Loucy (cell line): ENCODE measurements around the gene MRLN.

ENCODE experiments used
- H2AFZ ChIP-seq: fragments of 200-600 bp; sonication (generic); 2 replicates; pipeline ENCODE4 v1.6.0; 2016; ENCODE audit warnings: antibody characterized with exemption, mild to moderate bottlenecking, low read length, moderate library complexity
- H3F3A ChIP-seq: fragments of 200-600 bp; 2 replicates; pipeline ENCODE4 v1.6.0; 2016; ENCODE audit warnings: antibody characterized with exemption, low read depth, mild to moderate bottlenecking
- H3K27me3 ChIP-seq: fragments of 200-600 bp; sonication (generic); 2 replicates; pipeline ENCODE4 v1.6.1; 2014; ENCODE audit warnings: low read length, mild to moderate bottlenecking; ENCODE audit not compliant: insufficient read depth, poor library complexity, severe bottlenecking
- H3K36me3 ChIP-seq: fragments of 200-600 bp; sonication (generic); 2 replicates; pipeline ENCODE4 v1.6.1; 2016; ENCODE audit warnings: low read length; ENCODE audit not compliant: insufficient read depth
- H3K4me1 ChIP-seq: fragments of 200-600 bp; sonication (generic); 2 replicates; pipeline ENCODE4 v1.5.1; 2014; ENCODE audit warnings: low read length, mild to moderate bottlenecking; ENCODE audit not compliant: insufficient read depth, poor library complexity, severe bottlenecking
- H3K4me2 ChIP-seq: fragments of 200-600 bp; sonication (generic); 2 replicates; pipeline ENCODE4 v1.6.0; 2014; ENCODE audit warnings: antibody characterized with exemption, low read length, low read depth, mild to moderate bottlenecking; ENCODE audit not compliant: poor library complexity, severe bottlenecking
- H3K4me3 ChIP-seq: fragments of 200-600 bp; sonication (generic); 2 replicates; pipeline ENCODE4 v1.5.1; 2014; ENCODE audit warnings: low read length, mild to moderate bottlenecking, mixed read lengths; ENCODE audit not compliant: poor library complexity, severe bottlenecking
- H3K79me2 ChIP-seq: fragments of 200-600 bp; sonication (generic); 2 replicates; pipeline ENCODE4 v1.6.1; 2014; ENCODE audit warnings: low read length; ENCODE audit not compliant: insufficient read depth
- H3K9ac ChIP-seq: fragments of 200-600 bp; sonication (generic); 2 replicates; pipeline ENCODE4 v1.6.0; 2014; ENCODE audit warnings: mild to moderate bottlenecking, low read depth, low read length, moderate library complexity; ENCODE audit not compliant: poor library complexity, severe bottlenecking
- H3K9me2 ChIP-seq: fragments of 200-600 bp; sonication (generic); replicated peaks from 2 replicates; pipeline ENCODE4 v1.6.1; 2016; ENCODE audit warnings: low read depth, low read length, mixed read lengths
- H3K9me3 ChIP-seq: fragments of 200-600 bp; sonication (generic); 2 replicates; pipeline ENCODE4 v1.6.1; 2014; ENCODE audit warnings: mild to moderate bottlenecking, antibody characterized with exemption, low read length, low read depth; ENCODE audit not compliant: insufficient read depth
- H4K20me1 ChIP-seq: fragments of 200-600 bp; sonication (generic); 2 replicates; pipeline ENCODE4 v1.6.0; 2014; ENCODE audit warnings: antibody characterized with exemption, low read length, mild to moderate bottlenecking; ENCODE audit not compliant: insufficient read depth, poor library complexity, severe bottlenecking
- EZH2phosphoT487 ChIP-seq: fragments of 200-600 bp; IDR thresholded peaks from 2 replicates; pipeline ENCODE4 v1.6.1; 2018; ENCODE audit warnings: antibody characterized with exemption, mild to moderate bottlenecking, moderate library complexity, borderline replicate concordance
- TF ChIP-seq, protein P1 (sequence below): fragments of 200-600 bp; sonication (generic); conservative IDR thresholded peaks from 2 replicates; pipeline ENCODE4 v1.5.1; 2014; ENCODE audit warnings: mild to moderate bottlenecking, antibody characterized with exemption, low read length

Gene MRLN

DNA sequence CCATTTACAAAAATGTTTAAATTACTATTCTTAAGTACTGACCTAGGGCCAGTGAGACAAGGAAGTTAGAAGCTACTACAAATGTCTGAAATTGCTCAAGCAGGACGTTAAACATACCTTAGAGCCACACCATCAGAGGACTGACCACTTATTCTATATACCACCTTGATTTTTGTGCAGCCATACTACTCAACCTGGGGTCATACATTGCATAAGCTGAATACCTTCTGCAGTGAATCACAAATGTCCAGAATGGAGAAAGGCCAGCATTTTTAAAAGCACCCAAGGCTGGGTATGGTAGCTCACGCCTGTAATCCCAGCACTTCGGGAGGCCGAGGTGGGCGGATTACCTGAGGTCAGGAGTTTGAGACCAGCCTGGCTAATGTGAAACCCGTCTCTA lies 21.2 kb upstream of the MRLN start:
- H3K4me3 ChIP-seq: no peak overlapping the region

DNA sequence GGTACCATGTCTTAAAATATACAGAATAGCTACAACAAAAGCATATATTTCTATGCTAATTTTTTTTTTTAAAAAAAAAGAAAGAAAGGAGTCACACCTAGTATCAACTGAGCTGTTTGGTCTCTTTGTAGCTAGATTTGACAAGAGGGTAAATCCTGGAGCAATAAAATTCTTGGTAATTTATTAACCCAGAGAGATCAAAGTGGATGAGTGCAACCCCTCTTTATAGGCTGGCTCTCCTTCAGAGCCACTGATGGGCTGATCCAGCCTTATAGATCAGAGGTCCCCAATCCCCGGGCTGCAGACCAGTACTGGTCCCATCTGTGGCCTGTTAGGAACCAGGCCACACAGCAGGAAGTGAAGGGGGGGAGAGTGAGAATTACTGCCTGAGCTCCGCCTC lies 19.8 kb upstream of the MRLN start:
- Histone ChIP-seq H3K27me3 (no peaks in the 10 kb centered on the region), H2AFZ (no peak overlapping the region), H3F3A (no peaks in the 10 kb centered on the region), H3K4me3 (no peak overlapping the region), H4K20me1 (no peaks in the 10 kb centered on the region), H3K79me2 (no peaks in the 10 kb centered on the region), H3K9me2 (no peaks in the 10 kb centered on the region), H3K4me1 (no peaks in the 10 kb centered on the region), H3K9ac (no peak overlapping the region), H3K9me3 (no peaks in the 10 kb centered on the region), H3K4me2 (no peak overlapping the region), H3K36me3 (no peaks in the 10 kb centered on the region)
- TF ChIP-seq EZH2phosphoT487: no peak
- TF ChIP-seq, protein P1, sequence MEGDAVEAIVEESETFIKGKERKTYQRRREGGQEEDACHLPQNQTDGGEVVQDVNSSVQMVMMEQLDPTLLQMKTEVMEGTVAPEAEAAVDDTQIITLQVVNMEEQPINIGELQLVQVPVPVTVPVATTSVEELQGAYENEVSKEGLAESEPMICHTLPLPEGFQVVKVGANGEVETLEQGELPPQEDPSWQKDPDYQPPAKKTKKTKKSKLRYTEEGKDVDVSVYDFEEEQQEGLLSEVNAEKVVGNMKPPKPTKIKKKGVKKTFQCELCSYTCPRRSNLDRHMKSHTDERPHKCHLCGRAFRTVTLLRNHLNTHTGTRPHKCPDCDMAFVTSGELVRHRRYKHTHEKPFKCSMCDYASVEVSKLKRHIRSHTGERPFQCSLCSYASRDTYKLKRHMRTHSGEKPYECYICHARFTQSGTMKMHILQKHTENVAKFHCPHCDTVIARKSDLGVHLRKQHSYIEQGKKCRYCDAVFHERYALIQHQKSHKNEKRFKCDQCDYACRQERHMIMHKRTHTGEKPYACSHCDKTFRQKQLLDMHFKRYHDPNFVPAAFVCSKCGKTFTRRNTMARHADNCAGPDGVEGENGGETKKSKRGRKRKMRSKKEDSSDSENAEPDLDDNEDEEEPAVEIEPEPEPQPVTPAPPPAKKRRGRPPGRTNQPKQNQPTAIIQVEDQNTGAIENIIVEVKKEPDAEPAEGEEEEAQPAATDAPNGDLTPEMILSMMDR: no peak

More for the DNA sequence above, 21.2 kb upstream of the MRLN start:
- Histone ChIP-seq H3K9ac (no peak overlapping the region), H2AFZ (no peak overlapping the region), H3K79me2 (no peaks in the 10 kb centered on the region), H3K27me3 (no peaks in the 10 kb centered on the region), H3K4me2 (no peak overlapping the region), H3K9me2 (no peaks in the 10 kb centered on the region), H3F3A (no peaks in the 10 kb centered on the region), H3K9me3 (no peaks in the 10 kb centered on the region), H3K4me1 (no peaks in the 10 kb centered on the region), H4K20me1 (no peaks in the 10 kb centered on the region), H3K36me3 (no peaks in the 10 kb centered on the region)
- TF ChIP-seq, protein P1: no peak
- no peak for TF ChIP-seq EZH2phosphoT487

DNA sequence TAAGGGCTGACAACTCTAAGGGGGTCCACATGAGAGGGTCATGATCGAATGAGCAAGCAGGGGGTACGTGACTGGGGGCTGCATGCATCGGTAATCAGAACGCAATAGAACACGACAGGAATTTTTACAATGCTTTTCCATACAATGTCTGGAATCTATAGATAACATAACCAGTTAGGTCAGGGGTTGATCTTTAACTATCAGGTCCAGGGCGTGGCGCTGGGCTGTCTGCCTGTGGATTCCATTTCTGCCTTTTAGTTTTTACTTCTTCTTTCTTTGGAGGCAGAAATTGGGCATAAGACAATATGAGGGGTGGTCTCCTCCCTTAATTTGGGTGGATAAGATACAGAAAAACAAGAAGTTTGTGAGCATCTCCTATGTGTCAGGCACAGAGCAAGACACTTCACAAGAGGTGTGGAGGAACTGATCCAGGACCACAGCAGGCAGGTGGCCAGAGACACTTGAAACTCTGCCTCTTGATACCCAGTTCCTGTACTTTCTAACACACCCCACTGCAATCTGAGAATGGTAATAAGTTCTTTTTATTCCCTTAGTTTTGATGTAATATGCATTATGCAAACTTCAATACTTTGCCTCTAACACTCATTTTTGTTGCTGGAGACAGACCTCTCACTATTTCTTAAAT lies 18.0 kb upstream of the MRLN start:
- no peaks in the 10 kb centered on the region for H3K4me1 ChIP-seq
- H3F3A ChIP-seq: no peaks in the 10 kb centered on the region

More for the DNA sequence above, 18.0 kb upstream of the MRLN start:
- Histone ChIP-seq H3K9me3 (no peaks in the 10 kb centered on the region), H3K27me3 (no peaks in the 10 kb centered on the region), H3K4me3 (no peak overlapping the region), H3K9me2 (no peaks in the 10 kb centered on the region), H3K9ac (no peak overlapping the region), H3K79me2 (no peaks in the 10 kb centered on the region), H2AFZ (no peak overlapping the region), H3K4me2 (no peak overlapping the region), H4K20me1 (no peaks in the 10 kb centered on the region), H3K36me3 (no peaks in the 10 kb centered on the region)
- TF ChIP-seq EZH2phosphoT487: no peak
- TF ChIP-seq, protein P1: no peak
